Fibroblast of peridontal ligament (primary cell): ENCODE measurements around the gene P2RY12.

Experiments used
- DNase-seq: peaks from one replicate; pipeline ENCODE4 v3.0.0-alpha.2; 2010; ENCODE audit errors: extremely low read depth

The P2RY12 gene

DNA sequence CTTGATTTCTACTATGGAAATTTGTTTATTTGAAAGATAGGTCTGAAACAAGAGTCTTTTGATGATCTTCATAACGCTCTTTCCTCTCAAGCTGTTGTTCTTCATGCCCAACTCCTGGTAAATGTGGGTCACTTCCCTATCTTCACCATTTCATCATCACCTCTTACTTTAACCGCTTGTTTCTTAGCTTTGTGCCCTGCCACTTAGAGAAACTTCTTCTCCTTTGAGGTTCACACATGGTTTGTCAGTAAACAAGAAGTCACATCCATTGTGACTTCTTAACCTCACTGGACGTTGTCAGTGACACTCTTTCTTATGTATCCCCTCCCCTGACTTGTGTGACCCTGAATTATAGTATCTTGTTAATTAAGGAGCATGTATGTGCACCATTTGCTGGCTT, 38.3 kb downstream of the P2RY12 start:
- no peak for DNase-seq

DNA sequence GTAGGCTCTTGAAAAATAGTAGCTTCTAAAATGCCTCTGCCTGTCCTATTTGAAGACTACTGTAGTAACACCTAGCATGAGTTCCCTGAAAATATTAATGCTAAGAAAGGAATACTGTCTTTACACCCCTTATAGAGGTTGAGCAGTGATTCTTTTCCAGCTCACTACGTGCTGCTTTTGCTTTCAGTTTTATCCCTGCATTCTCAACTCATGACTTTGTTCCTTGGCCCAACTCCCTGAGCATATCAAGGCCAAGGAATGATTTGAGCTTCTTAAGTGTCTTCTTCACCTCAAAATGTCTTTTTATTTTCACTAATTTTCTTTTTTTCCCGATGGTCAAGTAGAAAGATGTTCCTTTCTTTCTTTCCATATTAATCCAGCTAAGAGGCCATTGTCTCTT, 38.7 kb downstream of the P2RY12 start:
- DNase-seq: peak; percentile 84

DNA sequence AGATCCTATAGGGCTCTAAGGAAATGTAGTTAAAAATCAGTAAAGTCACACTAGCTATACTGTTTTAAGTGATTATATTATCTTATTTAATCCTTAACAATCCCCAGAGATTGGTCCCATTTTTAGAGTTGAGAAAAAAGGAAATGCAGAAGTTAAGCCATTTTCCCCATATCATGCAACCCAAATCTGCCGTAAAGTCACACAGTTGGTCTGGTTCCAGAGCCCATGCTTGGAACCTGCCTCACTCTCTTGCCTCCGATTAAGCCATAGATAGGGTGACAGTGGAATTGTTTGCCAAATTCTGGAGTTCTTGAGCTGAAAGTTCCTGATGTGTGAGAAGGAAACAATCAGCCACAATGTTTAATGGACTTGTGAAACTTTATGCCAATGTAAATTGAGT, 52.9 kb downstream of the P2RY12 start:
- no peak for DNase-seq

DNA sequence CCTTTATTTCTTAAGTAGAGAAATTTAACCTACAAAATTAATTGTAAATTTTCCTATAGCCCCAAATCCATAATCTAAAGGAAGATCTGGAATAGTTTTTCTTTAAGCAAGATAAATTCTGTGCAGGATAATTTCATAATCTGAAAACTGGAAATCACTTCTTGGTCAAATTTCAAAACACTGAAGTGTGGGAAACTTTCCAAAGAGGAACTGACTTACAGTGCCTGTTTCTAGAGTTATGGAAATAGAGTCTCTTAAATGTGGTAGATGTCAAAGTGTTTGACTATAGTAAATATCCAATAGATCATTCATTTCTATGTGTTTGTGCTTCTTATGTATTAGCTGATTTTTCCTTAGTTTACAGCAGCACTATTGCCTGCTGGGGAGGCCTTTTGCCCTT, 53.7 kb downstream of the P2RY12 start:
- peak; percentile 62 for DNase-seq

DNA sequence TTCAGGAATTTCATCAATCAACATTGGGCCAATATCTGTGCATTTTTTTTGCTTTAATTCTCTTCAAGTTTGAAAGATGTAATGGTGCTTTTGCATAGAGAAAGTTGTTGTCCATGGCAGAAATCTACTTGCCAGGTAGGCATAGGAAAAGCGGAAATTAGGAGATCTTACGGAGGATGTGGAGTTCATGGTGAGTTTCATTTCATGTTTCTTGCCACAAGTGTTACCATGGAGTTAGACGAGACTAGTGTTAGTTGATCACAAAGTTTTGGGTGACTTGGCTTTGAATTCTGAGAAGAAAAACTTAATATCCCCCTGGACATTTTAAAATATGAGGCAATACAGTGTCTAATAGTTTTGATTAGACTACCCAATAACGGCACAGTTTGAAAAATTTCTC, 54.2 kb downstream of the P2RY12 start:
- no peak for DNase-seq

DNA sequence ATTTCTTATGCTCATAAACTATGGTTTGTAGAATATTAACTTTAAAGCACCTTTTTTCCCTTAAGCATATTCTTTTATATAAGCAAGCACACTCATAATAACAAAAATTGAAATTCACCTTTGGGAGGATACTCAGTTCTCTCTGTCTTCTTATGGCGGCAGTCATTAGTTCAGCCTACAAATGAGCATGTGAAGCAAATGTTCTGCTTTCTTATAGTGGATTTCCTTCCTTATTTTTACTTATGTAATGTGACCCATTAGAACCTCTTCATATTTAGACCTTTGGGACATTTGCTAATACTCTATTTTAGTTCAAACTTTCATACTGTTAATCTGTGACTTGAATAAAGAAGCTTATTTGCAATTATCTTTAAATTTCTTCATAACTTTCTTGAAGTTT, 55.2 kb downstream of the P2RY12 start, which contains the start of gene P2RY13:
TSS of gene P2RY13 (minus strand) at position 187 of the 400 bp plus-strand sequence. CDS start at position 166, 21 bp downstream.
- DNase-seq: no peak

DNA sequence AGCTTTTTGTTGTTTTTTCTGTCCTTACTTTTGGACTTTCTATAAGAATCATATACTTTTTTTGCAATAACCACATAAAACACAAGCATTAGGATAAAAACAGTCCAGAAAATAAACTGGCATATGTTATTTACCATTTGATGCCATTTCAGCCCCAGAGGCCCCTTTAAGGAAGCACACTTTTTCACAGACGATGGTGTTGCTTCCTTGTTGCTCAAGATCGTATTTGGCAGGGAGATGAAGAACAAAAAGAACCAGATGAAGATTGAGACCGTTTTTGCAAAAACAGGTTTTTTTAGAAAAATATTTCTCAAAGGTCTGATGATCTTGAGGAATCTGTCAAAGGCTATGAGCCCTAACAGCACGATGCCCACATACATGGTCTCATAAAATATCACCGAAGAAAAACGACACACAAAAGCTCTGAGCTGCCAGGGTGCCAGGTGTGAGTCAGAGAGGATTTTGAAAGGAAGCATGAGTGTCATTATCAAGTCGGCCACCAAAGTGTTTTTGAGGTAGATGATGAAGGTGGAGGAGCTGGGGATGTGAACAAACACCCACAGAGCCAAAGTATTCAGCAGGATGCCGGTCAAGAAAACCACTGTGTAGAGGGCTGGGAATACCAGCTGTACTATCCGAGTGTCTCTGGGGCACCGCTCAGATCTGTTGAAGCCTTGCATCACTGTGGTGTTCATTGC, 56.1 kb downstream of the P2RY12 start:
- DNase-seq: peak; percentile 57

DNA sequence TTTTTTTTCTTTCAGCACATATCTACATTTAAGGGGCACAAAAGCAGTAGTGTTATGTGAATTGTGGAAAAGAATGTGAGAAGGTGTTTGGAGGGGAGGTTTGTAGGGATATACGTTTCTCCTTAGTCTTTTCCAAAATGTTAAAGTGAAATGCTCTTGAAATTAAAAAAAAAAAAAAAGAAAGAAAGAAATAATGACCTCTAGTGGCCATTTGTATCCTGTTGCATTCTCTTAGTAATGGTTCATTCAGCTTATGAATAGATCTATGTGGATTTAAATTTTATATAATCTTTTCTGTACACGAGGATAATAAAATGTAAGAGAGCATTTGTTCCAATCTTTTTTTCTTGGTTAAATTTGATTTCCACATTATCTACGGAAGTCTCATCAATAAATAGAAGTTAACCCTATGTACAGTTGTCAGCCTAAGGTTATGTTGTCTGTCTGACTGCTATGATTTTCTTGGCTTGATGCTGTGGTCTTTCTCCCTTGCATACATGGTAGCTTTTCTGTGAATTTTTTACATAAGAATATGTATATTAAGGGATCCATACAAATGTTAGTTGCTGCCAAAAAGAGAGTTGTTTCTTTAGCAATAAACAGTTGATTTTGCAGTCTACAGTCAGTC, 56.9 kb downstream of the P2RY12 start:
- DNase-seq: peak; percentile 62

DNA sequence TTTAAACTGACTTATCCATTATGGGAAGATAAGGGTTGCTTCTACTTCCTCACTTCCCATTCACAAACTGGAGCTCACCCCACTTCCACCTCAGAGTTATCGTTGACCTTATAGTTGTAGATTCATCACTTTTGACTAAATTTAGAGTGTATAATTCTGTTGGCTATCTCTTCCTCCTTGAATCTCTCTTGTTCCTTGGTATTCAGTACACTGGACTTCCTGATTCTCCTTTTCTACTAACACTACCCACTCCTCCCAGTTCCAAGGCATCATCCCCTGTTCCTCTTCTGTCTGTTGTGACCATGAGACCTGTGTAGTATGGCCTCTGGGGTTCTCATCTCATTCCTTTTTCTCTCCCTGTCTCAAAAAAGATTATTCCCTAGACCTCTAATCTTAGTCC, 62.0 kb downstream of the P2RY12 start:
- DNase-seq: no peak

DNA sequence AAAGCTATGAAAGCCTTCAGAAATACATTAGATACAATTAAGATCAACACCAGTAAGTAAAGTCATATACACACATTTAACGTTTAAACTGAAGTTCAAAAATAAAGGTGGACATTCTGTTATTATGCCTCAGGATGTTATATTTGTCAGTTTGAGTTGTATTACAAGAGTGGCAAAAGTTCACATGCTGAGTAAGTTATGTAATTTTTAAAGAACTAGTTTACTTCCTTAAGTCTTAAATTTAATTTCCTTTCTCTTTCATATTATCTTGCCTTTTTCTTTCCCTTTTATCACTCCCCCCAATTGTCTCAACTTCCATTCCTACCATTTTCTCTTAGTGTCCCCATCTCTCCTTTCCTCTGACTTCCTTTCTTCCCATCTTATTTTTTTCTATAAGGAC, 63.0 kb downstream of the P2RY12 start:
- no peak for DNase-seq

DNA sequence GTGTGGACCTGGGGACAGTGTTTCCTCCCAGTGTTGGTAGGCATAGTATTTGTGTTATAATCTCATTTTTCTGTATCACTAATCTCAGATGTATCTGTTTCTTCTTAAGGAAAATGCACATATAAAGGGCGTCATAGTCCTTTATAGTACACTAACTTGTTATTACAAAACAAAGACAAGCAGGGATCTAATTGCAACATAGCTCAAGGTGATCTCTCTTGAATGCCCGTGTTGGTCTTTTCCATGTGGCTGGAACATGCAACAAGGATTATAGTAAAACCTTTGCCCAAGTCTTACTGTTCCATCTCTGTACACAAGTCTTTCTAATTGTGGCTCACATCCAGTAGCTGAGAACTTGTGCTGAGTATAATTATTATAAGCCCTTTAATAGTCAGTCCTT, 64.4 kb downstream of the P2RY12 start:
- DNase-seq: no peak

DNA sequence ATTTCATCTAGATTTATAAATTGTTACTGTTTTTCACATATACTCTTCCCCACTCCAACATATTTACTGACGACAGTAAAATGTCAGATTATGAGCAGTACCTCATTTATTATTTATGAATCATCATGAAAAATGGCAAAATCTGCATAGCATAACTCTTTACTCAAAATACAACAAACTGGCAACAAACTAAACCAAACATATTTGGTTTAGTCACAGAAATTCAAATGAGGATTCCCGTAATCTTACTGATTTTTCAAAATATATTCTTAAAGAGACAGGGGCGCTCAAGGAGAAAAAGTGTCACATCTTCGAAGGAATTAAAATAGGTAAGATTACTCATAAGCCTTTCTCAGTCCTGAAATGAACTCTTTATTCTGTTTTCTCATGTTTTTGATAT, 64.9 kb downstream of the P2RY12 start:
- DNase-seq: no peak

DNA sequence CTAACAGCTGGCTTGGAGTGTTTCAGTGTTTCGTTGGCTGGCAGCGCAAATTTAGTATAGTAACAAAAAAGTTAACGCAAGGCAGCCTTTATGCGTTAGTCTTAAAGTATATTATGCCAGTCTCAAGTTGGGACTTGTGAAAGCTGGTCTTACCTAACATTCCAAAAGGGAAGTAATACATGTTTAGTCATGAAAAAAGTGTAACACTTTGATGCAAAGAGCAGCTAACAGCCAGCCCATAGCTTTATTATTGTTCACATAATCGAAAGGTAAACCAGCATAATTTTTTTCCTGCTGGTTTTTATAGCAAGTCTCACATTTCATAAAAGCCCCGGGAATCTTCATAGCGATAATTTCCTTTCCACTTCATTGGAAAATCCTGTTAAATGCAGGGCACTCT, 65.6 kb downstream of the P2RY12 start:
- no peak for DNase-seq

DNA sequence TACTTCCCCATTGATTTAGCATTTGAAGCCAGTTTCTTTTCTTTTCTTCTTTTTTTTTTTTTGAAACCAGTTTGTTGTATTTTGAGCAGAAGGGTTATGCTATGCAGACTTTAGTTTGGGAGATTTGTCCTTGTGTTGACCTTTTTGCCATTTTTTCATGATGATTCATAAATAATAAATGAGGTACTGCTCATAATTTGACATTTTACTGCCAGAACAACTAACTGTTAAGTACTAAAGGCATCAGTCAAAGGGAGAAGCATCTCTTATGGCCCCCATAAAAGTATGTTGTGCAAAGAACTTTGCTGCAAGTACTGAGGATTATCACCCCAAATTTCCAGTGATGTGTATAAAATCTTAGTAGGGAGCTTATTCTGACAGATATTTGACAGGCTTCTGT, 66.2 kb downstream of the P2RY12 start:
- DNase-seq: no peak

DNA sequence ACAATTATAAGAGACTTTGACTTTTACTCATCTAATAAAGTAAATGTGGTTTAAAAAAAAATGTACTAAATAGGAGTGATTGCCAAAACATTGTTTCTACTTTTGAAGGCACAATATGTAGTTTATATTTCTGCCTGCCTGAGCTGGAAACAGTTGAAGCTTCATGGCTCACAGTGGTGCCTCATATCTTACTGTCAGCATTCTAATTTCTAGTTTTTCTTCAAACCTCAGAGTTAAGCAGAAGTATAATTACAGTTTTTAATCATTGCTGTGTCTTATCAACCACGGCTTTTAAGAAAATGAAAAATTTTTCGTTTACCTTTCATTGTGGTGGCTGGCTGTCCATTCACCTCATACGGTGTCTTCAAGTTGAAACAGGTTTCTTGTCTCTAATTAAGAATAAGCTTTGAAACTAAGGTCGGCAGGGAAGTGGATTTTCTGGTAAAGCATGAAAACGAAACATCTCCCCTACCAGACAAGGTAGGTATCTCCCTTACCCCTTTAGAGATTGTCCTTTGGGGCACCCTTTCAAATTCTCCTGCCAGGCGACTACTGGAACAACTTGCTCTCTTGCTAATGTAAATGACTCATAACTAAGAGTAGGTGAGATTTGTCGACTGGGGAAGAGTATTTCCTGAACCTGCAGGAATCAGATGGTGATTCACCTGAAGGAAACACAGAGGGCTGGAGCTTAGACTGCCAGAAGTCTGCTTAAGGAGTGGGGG, 68.1 kb downstream of the P2RY12 start, which contains the start of gene GPR87:
TSS of gene GPR87 (minus strand) at position 554 of the 725 bp plus-strand sequence. CDS start 16,720 bp downstream, outside the sequence.
- no peak for DNase-seq

DNA sequence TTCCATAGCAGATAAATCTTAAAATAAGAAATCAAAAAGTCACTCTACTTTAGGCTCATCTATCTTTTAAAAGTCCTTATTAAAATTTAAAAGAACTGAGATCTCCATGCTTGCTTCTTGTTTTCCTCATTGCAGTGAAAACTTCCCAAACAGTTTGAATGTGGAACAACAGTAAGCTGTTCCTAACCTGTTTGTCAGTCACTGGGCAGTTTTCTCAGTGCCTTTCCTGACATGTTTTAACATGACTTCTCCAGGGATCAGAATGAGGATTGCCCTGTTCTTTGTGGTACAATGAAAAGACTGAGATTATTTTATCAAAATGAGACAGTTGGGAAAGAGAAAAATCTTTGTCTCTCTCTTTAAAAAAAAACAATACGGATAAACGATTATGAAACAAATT, 68.7 kb downstream of the P2RY12 start:
- DNase-seq: no peak

DNA sequence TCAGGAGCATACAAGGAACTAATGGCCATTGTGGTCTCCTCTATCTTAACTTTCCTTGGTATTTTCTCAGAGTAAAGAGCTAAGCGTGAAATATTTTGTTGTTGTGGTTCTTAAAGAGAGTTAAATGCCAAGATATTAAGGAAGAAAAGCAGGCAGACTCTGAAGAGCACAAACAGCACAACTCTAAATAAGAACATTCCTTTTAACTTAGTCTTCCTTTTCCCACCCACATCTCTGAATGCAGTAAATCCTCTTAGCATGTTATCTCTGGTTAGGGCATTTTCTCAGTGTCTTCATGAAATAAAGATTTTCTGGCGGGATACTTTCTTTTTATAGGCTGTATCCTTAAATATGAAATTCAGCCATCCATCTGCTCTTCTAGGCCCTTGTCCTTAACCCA, 69.4 kb downstream of the P2RY12 start:
- no peak for DNase-seq

DNA sequence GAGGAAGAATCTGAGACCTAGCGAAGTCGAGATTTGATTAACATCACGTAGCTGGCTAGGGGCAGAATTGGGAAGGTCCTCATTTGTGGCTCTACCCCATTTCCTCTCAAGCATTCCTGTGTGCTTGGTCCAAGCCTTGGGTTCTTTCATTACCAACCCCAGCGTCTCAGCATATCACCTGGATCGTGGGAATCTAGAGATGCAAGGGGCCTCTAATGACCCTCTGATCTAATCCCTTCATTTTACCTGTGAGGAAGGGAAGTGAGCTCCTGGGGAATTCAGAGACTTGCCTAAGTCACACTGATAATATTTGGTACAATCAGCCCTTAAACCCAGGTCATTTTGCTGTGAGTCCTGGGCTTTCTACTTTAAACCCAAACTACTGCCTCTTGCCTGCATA, 70.0 kb downstream of the P2RY12 start:
- DNase-seq: no peak

DNA sequence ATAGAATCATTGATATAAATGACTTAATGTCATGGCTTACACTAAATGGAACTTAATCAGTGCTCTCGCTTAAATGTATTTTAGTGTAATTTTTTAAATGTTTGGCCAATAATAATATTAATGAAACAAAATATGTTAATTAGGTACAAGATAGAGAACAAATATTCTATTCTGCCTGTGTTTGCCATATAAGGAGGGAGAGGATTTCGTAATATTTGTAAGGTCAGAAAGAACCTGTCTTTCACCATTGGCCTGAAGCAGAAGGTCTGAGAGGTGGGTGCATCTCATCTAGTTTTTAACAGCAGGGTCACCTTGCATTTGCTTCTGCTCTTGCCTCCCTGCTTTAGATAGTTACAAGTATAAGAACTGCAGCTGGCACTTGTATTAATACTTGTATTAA, 70.4 kb downstream of the P2RY12 start:
- no peak for DNase-seq

DNA sequence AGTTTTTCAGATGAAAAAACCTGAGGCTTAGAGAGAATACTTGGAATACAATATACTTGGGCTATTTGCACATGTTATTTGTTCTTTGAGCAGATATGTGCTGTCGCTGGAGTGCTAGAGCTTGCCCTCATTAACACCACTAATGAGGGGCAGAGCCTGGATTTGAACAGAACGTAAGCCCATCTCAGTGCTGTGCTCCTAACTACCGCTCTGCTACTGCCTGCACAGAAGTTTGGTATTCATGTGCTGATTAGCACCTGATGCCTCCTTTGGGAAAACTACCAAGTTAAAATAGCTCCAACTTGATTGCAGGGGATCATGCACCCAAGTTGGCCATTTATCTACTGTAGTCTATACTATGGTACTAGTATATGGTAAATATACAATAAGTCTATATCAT, 71.6 kb downstream of the P2RY12 start:
- no peak for DNase-seq

DNA sequence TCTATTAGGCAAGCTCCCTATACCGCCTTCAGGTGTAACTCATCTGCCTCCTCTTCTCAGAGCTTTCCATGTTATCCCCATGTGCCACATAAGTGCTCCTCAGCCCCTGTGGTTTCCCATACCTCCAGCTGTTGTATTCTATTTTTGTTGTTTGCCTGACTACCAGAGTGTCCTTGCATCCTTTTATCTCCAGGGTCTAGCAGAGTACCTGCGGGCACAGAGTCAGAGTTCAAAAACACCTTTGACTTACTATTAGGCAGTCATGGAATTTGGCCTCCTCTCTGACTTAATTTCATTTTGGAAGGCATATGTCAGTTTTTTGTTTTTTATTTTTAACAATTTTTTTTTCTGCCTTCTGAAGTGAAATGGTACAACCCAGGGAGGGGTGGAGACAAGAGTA, 75.0 kb downstream of the P2RY12 start:
- DNase-seq: no peak

DNA sequence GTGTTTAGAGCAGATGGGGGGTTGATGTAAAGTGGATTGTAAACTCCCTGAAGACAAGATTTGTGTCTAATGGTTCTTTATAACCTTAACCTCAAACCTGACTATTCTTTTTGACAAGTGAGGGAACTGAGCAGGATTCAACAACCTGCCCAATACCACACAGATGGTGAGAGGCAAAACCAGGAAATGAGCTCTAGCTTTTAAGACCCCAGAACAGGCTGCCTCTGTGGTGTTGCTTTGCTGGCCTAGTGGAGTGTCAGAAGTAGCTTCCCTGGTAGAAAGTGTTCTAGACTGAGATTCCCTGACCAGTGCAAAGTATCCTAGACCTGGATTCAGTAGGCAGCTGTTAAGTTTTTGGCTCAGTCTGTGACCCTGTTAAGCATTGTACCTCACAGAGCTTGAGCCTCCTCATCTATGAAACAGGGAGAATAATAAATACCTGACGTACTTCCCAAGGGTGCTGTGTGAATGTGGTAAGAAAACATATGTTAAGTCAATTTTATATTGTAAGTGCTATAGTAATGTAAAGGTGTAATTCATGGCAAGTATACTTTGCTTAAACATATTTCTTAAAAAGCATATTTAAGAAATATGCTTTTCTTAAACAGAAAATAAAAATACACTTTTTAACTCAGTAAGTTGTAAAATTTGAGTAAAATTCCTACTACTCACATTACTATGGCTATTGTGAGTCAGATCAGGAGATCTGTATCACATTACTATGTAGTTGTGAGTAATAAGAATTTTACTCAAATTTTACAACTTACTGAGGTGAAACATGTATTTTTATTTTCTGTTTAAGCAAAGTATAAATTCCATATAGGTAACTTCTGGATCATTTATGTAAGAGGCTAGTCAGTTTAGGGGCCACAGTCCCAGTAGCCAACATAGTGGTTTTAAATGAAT, 76.7 kb downstream of the P2RY12 start:
- peak; percentile 40 for DNase-seq
